AG09319 (cell line): ENCODE data around the gene ARHGAP26.
A peak's percentile ranks its signal among the peaks of the same experiment; 100 is the strongest.

Source experiments
- DNase-seq: peaks from one replicate; pipeline ENCODE4 v3.0.0-alpha.2; 2010; ENCODE audit warnings: low read depth; ENCODE audit errors: extremely low read depth
- CTCF ChIP-seq: IDR thresholded peaks from 2 replicates; pipeline ENCODE4 v1.5.1; 2011; ENCODE audit warnings: low read depth, mild to moderate bottlenecking, inconsistent platforms, low read length, moderate library complexity

Gene ARHGAP26

GRCh38 chr5:142769793-142770649 is at the start of gene ARHGAP26:
Gene ARHGAP26, plus strand, starts transcription at chr5:142770377. Its CDS starts 385 bp downstream, at chr5:142770762.
- TF ChIP-seq CTCF, result peak; percentile 35

GRCh38 chr5:142720641-142721271 is 49.4 kb upstream of the ARHGAP26 start:
- TF ChIP-seq CTCF, result no peak
- DNase-seq, result no peak

More at GRCh38 chr5:142769793-142770649, at the start of gene ARHGAP26:
- peak; percentile 85 for DNase-seq

- DNase-seq, result no peak
Observed at GRCh38 chr5:142722146-142722545, 48.0 kb upstream of the ARHGAP26 start.

GRCh38 chr5:142722896-142723295 is 47.3 kb upstream of the ARHGAP26 start:
- TF ChIP-seq CTCF, result no peak
- DNase-seq, result no peak

More at GRCh38 chr5:142722146-142722545, 48.0 kb upstream of the ARHGAP26 start:
- TF ChIP-seq CTCF, result no peak

GRCh38 chr5:142724821-142725220 is 45.4 kb upstream of the ARHGAP26 start:
- no peak for DNase-seq
- no peak for TF ChIP-seq CTCF

GRCh38 chr5:142725231-142726187 is 44.7 kb upstream of the ARHGAP26 start:
- no peak for TF ChIP-seq CTCF
- no peak for DNase-seq
